ENCODE measurements around the gene MICA.

Gene MICA

GRCh38 chr6:31393932-31394331 lies 9.5 kb upstream of the MICA start:
- no peak overlapping the region for H3K4me2 ChIP-seq (ENCODE audit: low read depth, low read length, poor library complexity, severe bottlenecking)
- no peak overlapping the region for H2AFZ ChIP-seq (ENCODE audit: low read depth, low read length, severe bottlenecking)
- no peak overlapping the region for H3K9ac ChIP-seq (ENCODE audit: low read length)
- H3K36me3 ChIP-seq (ENCODE audit: low read length): no peaks in the 10 kb centered on the region
- no peaks in the 10 kb centered on the region for H3K9me2 ChIP-seq (replicated peaks; ENCODE audit: insufficient read depth, low read length)
- TF ChIP-seq CTCF (IDR thresholded peaks at IDR 0.05; ENCODE audit: insufficient read depth, low read length, poor library complexity, severe bottlenecking): no peak
- no peak for TF ChIP-seq EZH2phosphoT487 (conservative IDR thresholded peaks at IDR 0.05; ENCODE audit: low read length)
- no peaks in the 10 kb centered on the region for H4K20me1 ChIP-seq (ENCODE audit: low read depth, low read length)
- no peaks in the 10 kb centered on the region for H3K79me2 ChIP-seq (ENCODE audit: insufficient read depth, low read length)
- no peaks in the 10 kb centered on the region for H3K27me3 ChIP-seq (ENCODE audit: low read length)
- H3K9me3 ChIP-seq (ENCODE audit: insufficient read depth, low read length): no peaks in the 10 kb centered on the region
- H3F3A ChIP-seq (ENCODE audit: insufficient read depth): peaks cover 3% of the 10 kb centered on the region; the same call in 1 of the 2 replicates
- no peak overlapping the region for H3K4me3 ChIP-seq (ENCODE audit: insufficient read depth, low read length, poor library complexity, severe bottlenecking)
- no peak overlapping the region for H3K27ac ChIP-seq (ENCODE audit: low read depth, low read length)

GRCh38 chr6:31394381-31394780 lies 9.0 kb upstream of the MICA start:
- H3F3A ChIP-seq (ENCODE audit: insufficient read depth): peaks cover 3% of the 10 kb centered on the region; the same call in 1 of the 2 replicates
- H3K4me3 ChIP-seq (ENCODE audit: insufficient read depth, low read length, poor library complexity, severe bottlenecking): no peak overlapping the region
- no peak for TF ChIP-seq EZH2phosphoT487 (conservative IDR thresholded peaks at IDR 0.05; ENCODE audit: low read length)
- TF ChIP-seq CTCF (IDR thresholded peaks at IDR 0.05; ENCODE audit: insufficient read depth, low read length, poor library complexity, severe bottlenecking): no peak
- H3K27ac ChIP-seq (ENCODE audit: low read depth, low read length): no peak overlapping the region
- no peaks in the 10 kb centered on the region for H3K9me2 ChIP-seq (replicated peaks; ENCODE audit: insufficient read depth, low read length)
- H3K9me3 ChIP-seq (ENCODE audit: insufficient read depth, low read length): no peaks in the 10 kb centered on the region
- no peaks in the 10 kb centered on the region for H3K79me2 ChIP-seq (ENCODE audit: insufficient read depth, low read length)
- no peaks in the 10 kb centered on the region for H3K27me3 ChIP-seq (ENCODE audit: low read length)
- no peaks in the 10 kb centered on the region for H3K36me3 ChIP-seq (ENCODE audit: low read length)
- H3K9ac ChIP-seq (ENCODE audit: low read length): no peak overlapping the region
- no peak overlapping the region for H3K4me2 ChIP-seq (ENCODE audit: low read depth, low read length, poor library complexity, severe bottlenecking)
- no peaks in the 10 kb centered on the region for H4K20me1 ChIP-seq (ENCODE audit: low read depth, low read length)
- H2AFZ ChIP-seq (ENCODE audit: low read depth, low read length, severe bottlenecking): no peak overlapping the region

GRCh38 chr6:31395832-31396231 lies 7.6 kb upstream of the MICA start:
- TF ChIP-seq CTCF (IDR thresholded peaks at IDR 0.05; ENCODE audit: insufficient read depth, low read length, poor library complexity, severe bottlenecking) (no peak), EZH2phosphoT487 (conservative IDR thresholded peaks at IDR 0.05; ENCODE audit: low read length) (no peak)
- Histone ChIP-seq H2AFZ (ENCODE audit: low read depth, low read length, severe bottlenecking) (no peak overlapping the region), H3K9me2 (replicated peaks; ENCODE audit: insufficient read depth, low read length) (no peaks in the 10 kb centered on the region), H4K20me1 (ENCODE audit: low read depth, low read length) (no peaks in the 10 kb centered on the region), H3K9me3 (ENCODE audit: insufficient read depth, low read length) (no peaks in the 10 kb centered on the region), H3K9ac (ENCODE audit: low read length) (no peak overlapping the region), H3K36me3 (ENCODE audit: low read length) (no peaks in the 10 kb centered on the region), H3F3A (ENCODE audit: insufficient read depth) (peaks cover 4% of the 10 kb centered on the region), H3K27ac (ENCODE audit: low read depth, low read length) (no peak overlapping the region), H3K4me3 (ENCODE audit: insufficient read depth, low read length, poor library complexity, severe bottlenecking) (no peak overlapping the region), H3K4me2 (ENCODE audit: low read depth, low read length, poor library complexity, severe bottlenecking) (no peak overlapping the region), H3K79me2 (ENCODE audit: insufficient read depth, low read length) (no peaks in the 10 kb centered on the region), H3K27me3 (ENCODE audit: low read length) (no peaks in the 10 kb centered on the region)
